ENCODE data around the gene TMEM164. TPM values are rescaled to one million over a fixed set of nuclear protein-coding genes. Genes with fewer than 3 reads are reported as not detected.
A peak's percentile ranks its signal among the peaks of the same experiment; 100 is the strongest.

Gene TMEM164
- total RNA-seq, 1 donor = 7.3 TPM

DNA sequence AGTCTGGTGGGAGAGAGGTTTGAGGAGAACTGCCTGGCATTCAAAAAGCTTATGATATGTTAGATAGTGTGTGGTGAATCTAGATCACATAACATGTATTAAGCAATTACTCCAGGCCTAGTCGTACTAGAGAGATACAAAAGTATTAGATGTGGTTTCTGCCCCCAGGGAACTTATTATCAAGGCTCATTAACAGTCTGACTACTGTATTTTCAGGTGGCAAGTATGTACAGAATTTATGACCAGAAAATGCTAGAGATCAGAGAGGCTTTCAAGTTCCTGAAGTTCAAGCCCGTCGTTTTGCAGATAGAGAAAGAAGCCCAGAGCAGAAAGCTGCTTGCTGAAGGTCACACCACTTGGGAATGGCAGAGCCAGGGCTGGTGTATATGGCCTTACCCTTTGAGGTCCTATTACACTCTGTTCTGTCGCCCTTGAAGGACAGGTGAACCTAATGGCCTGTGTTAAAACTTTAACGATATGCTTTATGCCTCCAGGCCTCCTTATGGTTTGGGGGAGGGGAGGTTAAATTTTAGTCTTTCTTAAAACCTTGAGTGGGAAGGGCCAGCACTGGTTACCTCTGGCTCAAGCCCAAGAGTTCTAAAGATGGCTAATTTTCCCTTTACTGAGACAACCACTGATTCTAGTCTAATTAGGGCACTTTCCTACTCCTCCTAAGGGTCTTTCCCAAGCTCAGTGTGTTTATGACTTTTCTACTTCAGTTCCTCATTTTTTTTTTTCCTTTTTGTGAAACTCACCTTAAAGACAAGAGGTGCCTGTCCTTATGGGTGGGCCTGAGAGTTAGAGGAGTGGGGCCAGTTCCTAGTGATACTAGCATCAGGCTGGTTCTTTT lies 19.9 kb downstream of the TMEM164 start:
- DNase-seq (ENCODE audit: low read depth) = no peak
- H3K4me3 ChIP-seq (ENCODE audit: low read depth, low read length) = no peak overlapping the region
- TF ChIP-seq, protein P1, sequence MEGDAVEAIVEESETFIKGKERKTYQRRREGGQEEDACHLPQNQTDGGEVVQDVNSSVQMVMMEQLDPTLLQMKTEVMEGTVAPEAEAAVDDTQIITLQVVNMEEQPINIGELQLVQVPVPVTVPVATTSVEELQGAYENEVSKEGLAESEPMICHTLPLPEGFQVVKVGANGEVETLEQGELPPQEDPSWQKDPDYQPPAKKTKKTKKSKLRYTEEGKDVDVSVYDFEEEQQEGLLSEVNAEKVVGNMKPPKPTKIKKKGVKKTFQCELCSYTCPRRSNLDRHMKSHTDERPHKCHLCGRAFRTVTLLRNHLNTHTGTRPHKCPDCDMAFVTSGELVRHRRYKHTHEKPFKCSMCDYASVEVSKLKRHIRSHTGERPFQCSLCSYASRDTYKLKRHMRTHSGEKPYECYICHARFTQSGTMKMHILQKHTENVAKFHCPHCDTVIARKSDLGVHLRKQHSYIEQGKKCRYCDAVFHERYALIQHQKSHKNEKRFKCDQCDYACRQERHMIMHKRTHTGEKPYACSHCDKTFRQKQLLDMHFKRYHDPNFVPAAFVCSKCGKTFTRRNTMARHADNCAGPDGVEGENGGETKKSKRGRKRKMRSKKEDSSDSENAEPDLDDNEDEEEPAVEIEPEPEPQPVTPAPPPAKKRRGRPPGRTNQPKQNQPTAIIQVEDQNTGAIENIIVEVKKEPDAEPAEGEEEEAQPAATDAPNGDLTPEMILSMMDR (IDR thresholded peaks at IDR 0.05; ENCODE audit: insufficient read depth, low read length) = no peak

DNA sequence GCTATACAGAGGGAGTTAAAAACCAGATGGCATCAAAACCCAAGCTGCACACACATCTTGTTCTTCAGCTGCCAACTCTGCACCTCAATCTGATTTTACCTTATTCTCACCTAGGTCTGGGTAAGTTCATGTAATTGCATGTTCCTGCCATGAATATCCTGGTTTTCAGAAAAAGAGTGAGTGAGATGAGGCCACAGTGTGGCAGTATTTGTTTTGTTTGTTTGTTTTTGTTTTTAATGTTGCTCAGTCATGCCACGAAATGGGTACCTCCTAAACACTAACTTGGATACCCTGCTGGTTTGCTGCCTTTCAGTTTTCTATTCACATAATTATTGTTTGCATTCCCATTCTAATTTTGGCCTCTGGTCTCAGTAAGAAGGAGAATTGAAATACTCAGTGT lies 22.5 kb downstream of the TMEM164 start:
- no peak for DNase-seq (ENCODE audit: low read depth)
- TF ChIP-seq, protein P1 (IDR thresholded peaks at IDR 0.05; ENCODE audit: insufficient read depth, low read length) = no peak
- H3K4me3 ChIP-seq (ENCODE audit: low read depth, low read length) = no peak overlapping the region

DNA sequence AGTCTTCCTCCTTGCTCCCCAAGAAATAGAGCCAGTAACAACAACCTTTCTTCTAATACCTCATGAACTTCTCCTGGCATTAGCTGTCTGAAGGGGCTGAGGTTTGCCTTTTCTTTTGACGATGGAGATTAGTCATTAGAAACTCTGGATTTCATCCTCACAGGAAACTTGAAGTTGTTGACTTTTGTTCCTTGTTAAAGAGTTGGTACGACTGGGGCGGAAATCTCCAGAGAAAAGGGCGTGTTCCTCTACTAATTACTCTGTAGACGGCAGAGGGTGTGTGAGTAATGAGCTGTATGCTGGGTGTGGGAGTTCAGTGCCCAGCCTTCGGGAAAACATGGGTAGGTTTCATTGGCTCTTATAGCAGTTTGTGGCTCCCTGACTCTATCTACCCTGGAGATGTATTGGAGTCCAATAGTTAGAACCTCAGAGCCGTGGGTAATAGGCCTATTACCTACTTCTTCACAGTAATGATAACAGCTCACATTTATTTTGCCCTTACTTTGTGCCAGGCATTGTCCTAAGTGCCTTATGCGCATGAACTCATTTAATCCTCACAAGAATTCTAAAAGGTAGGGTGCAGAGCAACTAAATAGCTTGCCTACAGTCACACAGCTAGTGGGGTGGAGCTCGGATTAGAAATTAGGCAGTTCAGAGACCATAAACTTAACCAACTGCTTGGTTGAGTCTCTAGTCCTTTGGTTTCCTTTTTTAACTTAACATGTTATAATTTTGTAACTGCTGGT lies 23.4 kb downstream of the TMEM164 start:
- peak; percentile 40 for DNase-seq (ENCODE audit: low read depth)
- H3K4me3 ChIP-seq (ENCODE audit: low read depth, low read length) = no peak overlapping the region

DNA sequence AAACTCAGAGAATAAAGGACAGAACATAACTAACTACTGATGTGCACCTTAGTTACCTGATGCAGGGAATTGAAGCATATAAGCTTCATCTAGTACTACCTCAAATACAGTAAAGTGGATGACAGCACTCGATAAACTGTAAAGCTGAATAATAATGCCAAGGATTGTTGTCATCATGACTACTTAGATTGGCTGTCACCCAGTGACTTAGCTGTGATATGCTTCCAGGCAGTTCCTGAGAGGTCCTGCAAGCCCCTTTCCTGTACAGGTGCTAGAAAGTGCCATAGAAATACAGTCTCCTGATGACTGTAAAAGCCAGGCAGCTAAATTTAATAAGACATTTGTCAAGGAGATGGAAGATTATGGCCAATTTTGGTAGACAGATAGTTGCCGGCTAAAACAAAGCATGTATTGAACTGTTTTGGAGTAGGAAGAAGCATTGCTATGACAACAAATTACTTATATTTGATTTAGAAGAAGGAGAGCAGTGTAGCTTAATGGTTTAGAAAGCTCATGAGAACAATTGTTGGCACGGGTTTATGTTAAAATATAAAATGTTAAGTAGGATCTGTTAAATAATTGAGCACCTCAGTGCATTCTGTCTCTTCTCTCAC lies 29.7 kb downstream of the TMEM164 start:
- no peak overlapping the region for H3K4me3 ChIP-seq (ENCODE audit: low read depth, low read length)
- no peak for DNase-seq (ENCODE audit: low read depth)
- TF ChIP-seq, protein P1 (IDR thresholded peaks at IDR 0.05; ENCODE audit: insufficient read depth, low read length) = no peak

More for the DNA sequence above, 23.4 kb downstream of the TMEM164 start:
- TF ChIP-seq, protein P1 (IDR thresholded peaks at IDR 0.05; ENCODE audit: insufficient read depth, low read length) = no peak

DNA sequence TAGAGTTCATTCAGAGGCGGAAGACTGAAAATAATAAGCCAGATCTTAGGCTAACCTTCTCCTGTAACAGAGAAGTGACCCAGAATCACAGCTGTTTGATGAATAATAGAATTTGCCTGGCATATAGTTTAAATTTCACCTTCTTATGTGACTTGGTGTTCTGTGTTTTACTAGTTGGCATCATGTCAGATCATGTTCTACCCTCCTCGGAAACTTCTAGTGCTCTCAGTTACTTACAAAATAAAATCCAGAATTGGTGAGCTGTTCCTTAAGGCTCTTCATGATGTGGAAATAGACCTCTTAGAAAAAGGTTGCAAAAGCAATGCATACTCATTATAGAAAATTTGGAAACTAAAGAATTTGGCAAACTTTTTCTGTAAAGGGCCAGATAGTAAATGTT lies 31.1 kb downstream of the TMEM164 start:
- TF ChIP-seq, protein P1 (IDR thresholded peaks at IDR 0.05; ENCODE audit: insufficient read depth, low read length) = no peak
- no peak overlapping the region for H3K4me3 ChIP-seq (ENCODE audit: low read depth, low read length)
- DNase-seq (ENCODE audit: low read depth) = no peak

DNA sequence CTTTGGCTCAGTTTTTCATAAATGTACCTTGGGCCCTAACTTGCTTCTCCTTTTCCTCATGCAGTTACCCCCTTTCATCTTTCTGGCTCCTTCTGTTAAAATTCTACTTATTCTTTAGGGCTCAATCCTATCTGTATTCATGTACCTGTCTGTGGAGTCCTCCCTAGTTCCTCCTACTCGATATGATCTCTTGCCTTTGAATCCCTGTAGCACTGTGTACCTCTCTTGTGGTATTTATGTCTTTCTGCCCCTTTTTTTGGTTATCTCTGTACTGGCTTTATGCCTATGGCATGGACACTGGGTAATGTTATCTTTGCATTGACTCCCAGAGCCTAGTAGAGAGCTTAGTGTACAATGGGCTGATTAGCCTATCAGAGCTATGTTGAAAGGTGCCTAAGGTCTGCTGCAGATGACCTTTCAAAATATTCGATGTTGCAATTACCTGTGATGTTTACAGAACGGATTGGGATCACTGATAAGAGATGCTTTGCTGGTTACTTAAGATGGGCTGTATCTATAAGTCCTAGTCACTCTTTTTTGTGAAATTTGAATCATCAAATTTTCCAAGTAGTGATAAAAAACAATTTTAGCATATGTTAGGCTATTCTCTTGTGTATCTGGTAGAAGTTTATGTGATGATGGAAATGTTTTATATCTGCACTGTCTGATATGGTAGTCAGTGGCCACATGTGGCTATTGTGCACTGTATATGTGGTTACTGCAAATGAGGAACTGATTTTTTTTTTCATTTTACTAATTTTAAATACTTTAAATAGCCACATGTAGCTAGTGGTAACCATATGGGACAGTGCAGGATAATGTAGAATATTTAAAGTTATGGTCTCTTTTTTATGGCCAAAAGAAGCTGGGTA lies 33.5 kb downstream of the TMEM164 start:
- no peak overlapping the region for H3K4me3 ChIP-seq (ENCODE audit: low read depth, low read length)
- DNase-seq (ENCODE audit: low read depth) = no peak
- TF ChIP-seq, protein P1 (IDR thresholded peaks at IDR 0.05; ENCODE audit: insufficient read depth, low read length) = no peak

Data from fibroblast of the aortic adventitia (primary cell).